Stimulated activated CD4-positive, alpha-beta T cell treated with anti-CD3 and anti-CD28 coated beads, TNF-alpha, amount 100 ng/mL, for 48 hours (primary cell): ENCODE results near the gene CDC45.

Source experiments
- DNase-seq, 3 donors: peaks; one replicate each; pipeline ENCODE4 v3.0.0-alpha.2; 2020; ENCODE audit warnings: low read depth in 3 of 3

Gene CDC45

GRCh38 chr22:19496324-19496630 lies 16.6 kb downstream of the CDC45 start:
- DNase-seq, result no peak

- DNase-seq, result no peak
Observed at GRCh38 chr22:19497245-19497644, 17.5 kb downstream of the CDC45 start.

- no peak for DNase-seq
Observed at GRCh38 chr22:19498154-19498865, 18.6 kb downstream of the CDC45 start.

GRCh38 chr22:19498866-19499190 lies 19.1 kb downstream of the CDC45 start:
- DNase-seq, result no peak

GRCh38 chr22:19499236-19499879 lies 19.6 kb downstream of the CDC45 start:
- DNase-seq, result no peak

GRCh38 chr22:19499880-19500242 lies 20.1 kb downstream of the CDC45 start:
- DNase-seq, result no peak

GRCh38 chr22:19501897-19502447 lies 22.3 kb downstream of the CDC45 start:
- no peak for DNase-seq

GRCh38 chr22:19503367-19503766 lies 23.6 kb downstream of the CDC45 start:
- DNase-seq, result no peak

GRCh38 chr22:19503869-19504268 lies 24.1 kb downstream of the CDC45 start:
- DNase-seq, result no peak

- no peak for DNase-seq
Observed at GRCh38 chr22:19504900-19505734, 25.4 kb downstream of the CDC45 start.

GRCh38 chr22:19505735-19506126 lies 26.0 kb downstream of the CDC45 start:
- DNase-seq, result no peak

GRCh38 chr22:19506212-19506611 lies 26.5 kb downstream of the CDC45 start:
- DNase-seq, result no peak

GRCh38 chr22:19507534-19507861 lies 27.8 kb downstream of the CDC45 start:
- no peak for DNase-seq

- no peak for DNase-seq
Observed at GRCh38 chr22:19508024-19508776, 28.5 kb downstream of the CDC45 start.

- no peak for DNase-seq
Observed at GRCh38 chr22:19509191-19509590, 29.5 kb downstream of the CDC45 start.

GRCh38 chr22:19509923-19510322 lies 30.2 kb downstream of the CDC45 start:
- DNase-seq, result no peak

GRCh38 chr22:19510919-19511341 lies 31.2 kb downstream of the CDC45 start:
- no peak for DNase-seq

GRCh38 chr22:19513823-19514222 lies 34.1 kb downstream of the CDC45 start:
- no peak for DNase-seq

GRCh38 chr22:19514831-19515565 lies 35.3 kb downstream of the CDC45 start:
- DNase-seq, result no peak

- no peak for DNase-seq
Observed at GRCh38 chr22:19515654-19516377, 36.1 kb downstream of the CDC45 start.
